ENCODE measurements around the gene DNASE1L3. TPM values are rescaled to one million over a fixed set of nuclear protein-coding genes. Genes with fewer than 3 reads are reported as not detected.

Gene DNASE1L3
- total RNA-seq, 1 donor from 2014 or later, result not detected

- Mint-ChIP-seq H3K9me3 (no peaks in the 10 kb centered on the region), H3K36me3 (peaks cover 9% of the 10 kb centered on the region), H3K4me1 (ENCODE audit: unreplicated experiment) (peaks cover 25% of the 10 kb centered on the region), H3K27me3 (no peaks in the 10 kb centered on the region), H3K27ac (peak overlapping the region; percentile 86), H3K4me3 (peak overlapping the region; percentile 50)
- no peak for DNase-seq (ENCODE audit: extremely low spot score, unreplicated experiment)
- TF ChIP-seq CTCF (conservative IDR thresholded peaks at IDR 0.05), result no peak
These were observed 35.7 kb downstream of the DNASE1L3 start for GRCh38 chr3:58175187-58175436.

- Mint-ChIP-seq H3K27me3 (no peaks in the 10 kb centered on the region), H3K4me1 (ENCODE audit: unreplicated experiment) (peaks cover 25% of the 10 kb centered on the region), H3K27ac (peak overlapping the region; percentile 86), H3K9me3 (no peaks in the 10 kb centered on the region), H3K36me3 (peaks cover 15% of the 10 kb centered on the region), H3K4me3 (peak overlapping the region; percentile 55)
- DNase-seq (ENCODE audit: extremely low spot score, unreplicated experiment), result no peak
- peak; percentile 46 for TF ChIP-seq CTCF (conservative IDR thresholded peaks at IDR 0.05)
These were observed 36.9 kb downstream of the DNASE1L3 start for GRCh38 chr3:58173669-58174398.

- TF ChIP-seq CTCF (conservative IDR thresholded peaks at IDR 0.05), result no peak
- H3K27me3 Mint-ChIP-seq, result no peaks in the 10 kb centered on the region
- H3K4me3 Mint-ChIP-seq, result peak overlapping the region; percentile 20
- H3K4me1 Mint-ChIP-seq (ENCODE audit: unreplicated experiment), result peaks cover 25% of the 10 kb centered on the region
- no peaks in the 10 kb centered on the region for H3K9me3 Mint-ChIP-seq
- peak overlapping the region; percentile 86 for H3K27ac Mint-ChIP-seq
- DNase-seq (ENCODE audit: extremely low spot score, unreplicated experiment), result no peak
- peaks cover 16% of the 10 kb centered on the region for H3K36me3 Mint-ChIP-seq
These were observed 37.6 kb downstream of the DNASE1L3 start for GRCh38 chr3:58173029-58173668.

GRCh38 chr3:58171126-58171525, 39.6 kb downstream of the DNASE1L3 start:
- H3K4me1 Mint-ChIP-seq (ENCODE audit: unreplicated experiment), result peaks cover 25% of the 10 kb centered on the region
- H3K36me3 Mint-ChIP-seq, result peaks cover 19% of the 10 kb centered on the region
- H3K9me3 Mint-ChIP-seq, result no peaks in the 10 kb centered on the region
- TF ChIP-seq CTCF (conservative IDR thresholded peaks at IDR 0.05), result no peak
- no peak for DNase-seq (ENCODE audit: extremely low spot score, unreplicated experiment)
- no peaks in the 10 kb centered on the region for H3K27me3 Mint-ChIP-seq
- H3K27ac Mint-ChIP-seq, result no peak overlapping the region
- peak overlapping the region; percentile 16 for H3K4me3 Mint-ChIP-seq

- no peak overlapping the region for H3K4me3 Mint-ChIP-seq
- H3K27me3 Mint-ChIP-seq, result no peaks in the 10 kb centered on the region
- DNase-seq (ENCODE audit: extremely low spot score, unreplicated experiment), result no peak
- peaks cover 29% of the 10 kb centered on the region for H3K4me1 Mint-ChIP-seq (ENCODE audit: unreplicated experiment)
- H3K36me3 Mint-ChIP-seq, result peaks cover 25% of the 10 kb centered on the region
- TF ChIP-seq CTCF (conservative IDR thresholded peaks at IDR 0.05), result no peak
- H3K9me3 Mint-ChIP-seq, result no peaks in the 10 kb centered on the region
- no peak overlapping the region for H3K27ac Mint-ChIP-seq
These were observed 40.4 kb downstream of the DNASE1L3 start for GRCh38 chr3:58170376-58170775.
